ENCODE data around the gene EPHA10.
"Not testable (repeated sequence)": the region's sequence is repeated elsewhere in the genome, so short reads cannot be mapped to it uniquely, and the experiment has no call there.

Gene EPHA10

DNA sequence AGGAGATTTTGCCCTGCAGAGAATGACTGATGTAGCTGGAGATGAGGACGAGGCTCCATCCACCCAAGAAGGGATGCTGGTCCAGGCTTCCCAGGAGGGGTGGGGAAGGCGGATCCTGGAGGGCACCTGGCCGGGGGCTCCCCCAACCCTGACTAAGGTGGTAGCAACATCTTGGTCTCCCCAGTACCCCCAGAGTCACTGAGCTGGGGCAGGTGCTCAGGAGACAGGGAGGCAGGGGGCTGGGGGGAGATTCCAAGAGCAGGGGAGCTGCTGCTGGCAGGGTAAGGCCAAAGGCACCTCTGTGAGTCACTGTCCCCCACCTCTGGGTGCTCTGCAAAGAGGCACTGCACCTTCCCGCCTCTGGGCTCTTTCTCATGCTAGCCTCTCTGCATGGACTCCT is 48.6 kb downstream of the EPHA10 start:
- no peak for DNase-seq (ENCODE audit: low read depth)

DNA sequence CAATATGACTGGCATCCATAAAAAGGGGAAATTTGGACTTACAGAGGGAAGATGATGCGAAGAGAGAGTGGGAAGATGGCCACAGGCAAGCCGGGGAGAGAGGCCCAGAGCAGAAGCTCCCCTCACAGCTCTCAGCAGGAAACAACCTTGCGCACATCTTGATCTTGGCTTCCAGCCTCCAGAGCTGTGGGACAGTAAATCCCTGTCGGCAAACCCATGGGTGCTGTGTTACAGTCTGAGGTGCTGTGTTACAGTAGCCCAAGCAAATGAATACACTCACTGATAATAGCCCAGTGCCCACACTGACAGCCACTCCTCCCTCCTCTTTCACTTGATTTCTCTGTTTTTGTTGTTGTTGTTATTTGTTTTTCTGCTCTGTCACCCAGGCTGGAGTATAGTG is 50.2 kb downstream of the EPHA10 start:
- DNase-seq (ENCODE audit: low read depth), result no peak

DNA sequence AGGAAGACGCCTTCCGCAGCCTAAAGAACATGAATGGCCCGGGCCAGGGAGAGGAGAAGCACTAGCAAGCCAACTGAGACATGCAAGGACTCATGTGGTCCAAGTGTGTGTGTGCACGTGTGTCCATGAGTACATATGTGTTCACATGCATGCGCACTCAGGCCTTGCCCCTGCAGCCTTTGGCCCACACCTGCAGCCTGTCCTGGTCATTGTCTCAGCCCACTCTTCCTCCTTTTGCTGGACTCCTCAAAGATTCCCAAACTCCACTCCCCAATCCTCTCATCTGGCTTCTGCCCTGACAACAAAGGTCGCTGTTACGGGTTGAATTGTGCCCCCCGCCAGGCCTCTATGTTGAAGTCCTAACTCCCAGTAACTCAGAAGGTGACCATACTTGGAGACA is 50.7 kb downstream of the EPHA10 start:
- DNase-seq (ENCODE audit: low read depth), result no peak

DNA sequence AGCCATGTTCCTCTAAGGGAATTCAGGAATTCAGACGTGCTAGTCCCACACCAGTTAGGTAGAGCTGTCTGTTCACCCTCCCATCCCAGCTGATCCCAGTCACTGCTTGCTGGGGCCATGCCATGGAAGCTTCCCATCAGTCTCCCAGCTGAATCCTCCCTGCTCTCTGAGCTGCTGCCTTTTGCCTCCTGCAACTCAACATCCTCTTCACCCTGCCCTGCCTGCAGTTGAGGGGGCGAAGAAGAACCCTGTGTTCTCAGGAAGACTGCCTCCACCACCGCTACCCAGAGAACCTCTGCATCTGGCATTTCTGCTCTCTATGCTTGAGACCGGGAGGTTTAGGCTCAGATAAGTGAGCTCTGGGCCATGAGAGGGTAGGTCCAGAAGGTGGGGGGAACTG is 56.4 kb downstream of the EPHA10 start:
- DNase-seq (ENCODE audit: low read depth), result no peak

DNA sequence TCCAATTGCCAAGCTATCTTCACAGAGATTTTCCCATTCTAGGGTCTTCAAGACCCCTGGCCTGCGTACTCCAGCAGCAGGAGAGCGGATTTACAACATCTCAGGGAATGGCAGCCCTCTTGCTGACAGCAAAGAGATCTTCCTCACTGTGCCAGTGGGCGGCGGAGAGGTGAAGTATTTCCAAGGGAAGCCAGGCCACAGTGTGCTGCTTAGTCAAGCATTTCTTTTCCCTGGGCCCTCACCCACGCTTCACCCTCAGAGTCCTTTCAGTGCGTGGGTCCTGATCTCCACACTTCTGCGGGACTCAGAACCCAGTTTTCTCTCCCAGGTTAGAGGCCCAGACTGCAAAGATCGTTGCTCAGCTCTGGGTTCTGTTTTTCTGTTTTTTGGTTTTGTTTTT is 59.5 kb downstream of the EPHA10 start:
- DNase-seq (ENCODE audit: low read depth), result no peak

DNA sequence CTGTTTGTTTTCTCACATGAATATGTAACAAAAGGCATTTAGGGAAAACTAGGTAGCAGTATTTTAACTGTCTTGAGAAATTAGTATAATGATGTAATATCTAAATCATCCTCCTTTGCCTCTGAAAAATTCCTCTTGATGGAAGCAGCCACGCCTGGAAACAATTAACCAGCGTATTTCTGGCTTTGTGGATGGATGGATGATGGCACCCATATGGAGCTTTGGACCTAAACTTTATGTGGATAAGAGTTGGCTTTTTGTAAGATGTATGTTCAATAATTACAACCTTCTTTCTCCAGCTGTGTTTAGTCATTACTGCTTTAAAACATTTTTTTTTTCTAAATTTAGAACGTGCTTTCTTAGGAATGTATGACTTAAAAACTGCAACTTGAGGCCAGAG is 60.0 kb downstream of the EPHA10 start:
- DNase-seq (ENCODE audit: low read depth), result no peak

DNA sequence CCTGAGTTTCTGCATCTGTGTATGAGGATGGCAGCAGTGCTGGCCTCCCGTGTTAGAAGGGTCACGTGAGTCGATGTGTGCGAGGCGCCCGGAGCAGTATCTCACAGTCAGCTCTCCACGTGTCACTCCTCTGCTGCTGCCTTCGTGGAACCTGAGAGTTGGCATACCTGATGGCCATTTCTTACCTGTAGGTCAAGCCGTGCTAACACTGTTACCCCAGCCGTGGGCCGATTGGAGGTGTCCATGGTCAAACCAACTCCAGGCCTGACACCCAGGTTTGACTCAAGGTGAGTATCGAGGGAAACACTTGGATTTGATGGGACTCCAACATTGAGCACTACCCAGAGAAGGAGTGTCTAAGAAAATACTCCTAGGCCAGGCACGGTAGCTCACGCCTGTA is 61.9 kb downstream of the EPHA10 start:
- no peak for DNase-seq (ENCODE audit: low read depth)

DNA sequence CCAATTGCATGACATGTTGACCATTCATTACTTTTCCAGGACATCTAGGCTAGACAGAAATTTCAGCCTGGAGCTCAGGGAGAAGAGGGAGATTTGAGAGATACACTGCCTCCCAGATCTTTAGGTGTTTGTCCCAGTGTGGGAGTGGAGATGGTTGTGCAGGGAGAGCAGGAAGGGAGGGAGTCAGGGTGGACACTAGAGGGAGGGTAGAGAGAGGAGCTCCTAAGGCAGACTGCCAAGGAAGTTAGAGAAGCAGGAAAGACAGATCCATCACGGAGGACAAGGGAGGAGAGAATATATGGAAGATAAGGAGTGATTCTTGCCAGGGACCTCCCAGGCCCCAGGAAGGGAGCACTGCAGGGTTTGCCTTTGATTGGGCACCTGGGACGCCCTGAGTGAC is 63.9 kb downstream of the EPHA10 start:
- no peak for DNase-seq (ENCODE audit: low read depth)

DNA sequence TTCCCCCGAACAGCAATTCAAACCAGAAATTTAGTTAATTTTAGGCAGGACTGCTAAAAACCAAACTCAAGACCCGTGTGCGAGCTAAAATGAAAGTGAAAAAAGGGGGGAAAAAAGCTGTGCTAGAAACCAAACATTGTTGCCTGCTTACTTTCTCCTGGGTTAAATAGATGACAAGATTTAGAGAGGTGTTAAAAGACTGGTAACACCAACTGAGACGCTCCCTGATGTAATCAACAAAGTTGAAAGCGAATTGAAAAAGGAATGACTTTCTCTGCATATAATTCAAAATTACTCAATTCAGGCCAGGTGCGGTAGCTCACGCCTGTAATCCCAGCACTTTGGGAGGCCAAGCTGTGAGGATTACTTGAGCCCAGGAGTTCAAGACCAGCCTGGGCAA is 65.8 kb downstream of the EPHA10 start:
- no peak for DNase-seq (ENCODE audit: low read depth)

DNA sequence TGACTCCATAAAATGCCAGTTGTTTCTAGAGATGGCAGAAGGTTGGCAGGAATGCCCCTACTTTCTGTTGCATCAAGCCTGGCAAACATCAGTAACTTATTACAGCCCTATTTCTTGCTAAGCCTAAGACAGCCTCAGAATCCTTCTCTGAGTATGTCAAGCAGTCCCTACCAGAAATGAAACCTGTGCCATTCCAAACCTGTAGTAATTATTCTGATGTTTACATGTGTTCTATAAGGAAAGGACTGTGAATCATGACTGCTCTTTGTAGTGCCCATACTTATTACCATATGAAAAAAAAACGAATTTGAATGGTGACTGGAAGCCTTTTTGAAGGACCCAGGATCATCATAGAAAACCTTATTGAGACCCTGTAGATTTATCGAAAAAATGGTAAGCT is 67.2 kb downstream of the EPHA10 start:
- DNase-seq (ENCODE audit: low read depth), result no peak

DNA sequence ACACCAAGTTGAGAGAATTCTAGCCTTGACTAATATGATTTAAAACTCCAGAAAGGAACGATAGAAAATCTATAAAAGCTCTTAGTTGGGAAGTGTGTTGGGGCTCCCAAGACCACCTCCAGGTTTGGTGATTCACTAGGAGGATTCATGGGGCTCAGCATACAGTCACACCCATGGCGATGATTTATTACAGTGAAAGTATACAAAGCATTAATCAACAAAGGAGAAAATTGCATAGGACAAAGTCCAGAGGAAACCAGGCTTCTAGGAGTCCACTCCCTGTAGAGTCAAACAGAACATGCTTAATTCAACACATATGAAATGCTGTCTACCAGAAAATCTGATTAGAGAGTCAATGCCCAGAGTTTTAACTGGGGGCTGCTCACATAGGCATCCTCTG is 67.8 kb downstream of the EPHA10 start:
- DNase-seq (ENCODE audit: low read depth), result no peak

DNA sequence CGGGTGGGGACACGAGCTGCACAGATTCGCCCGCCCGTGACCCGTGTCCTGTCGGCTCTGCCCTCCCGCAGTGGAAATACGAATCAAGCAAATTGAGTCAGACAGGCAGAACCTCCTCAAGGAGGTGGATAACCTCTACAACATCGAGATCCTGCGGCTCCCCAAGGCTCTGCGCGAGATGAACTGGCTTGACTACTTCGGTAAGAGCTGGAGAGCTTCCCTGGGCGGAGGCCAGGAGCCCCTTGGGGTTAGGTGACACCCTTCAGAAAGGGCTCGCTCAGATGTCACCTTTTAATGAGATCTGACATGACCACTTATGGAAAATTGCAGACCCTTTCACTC is 72.1 kb downstream of the EPHA10 start:
- DNase-seq (ENCODE audit: low read depth), result no peak

DNA sequence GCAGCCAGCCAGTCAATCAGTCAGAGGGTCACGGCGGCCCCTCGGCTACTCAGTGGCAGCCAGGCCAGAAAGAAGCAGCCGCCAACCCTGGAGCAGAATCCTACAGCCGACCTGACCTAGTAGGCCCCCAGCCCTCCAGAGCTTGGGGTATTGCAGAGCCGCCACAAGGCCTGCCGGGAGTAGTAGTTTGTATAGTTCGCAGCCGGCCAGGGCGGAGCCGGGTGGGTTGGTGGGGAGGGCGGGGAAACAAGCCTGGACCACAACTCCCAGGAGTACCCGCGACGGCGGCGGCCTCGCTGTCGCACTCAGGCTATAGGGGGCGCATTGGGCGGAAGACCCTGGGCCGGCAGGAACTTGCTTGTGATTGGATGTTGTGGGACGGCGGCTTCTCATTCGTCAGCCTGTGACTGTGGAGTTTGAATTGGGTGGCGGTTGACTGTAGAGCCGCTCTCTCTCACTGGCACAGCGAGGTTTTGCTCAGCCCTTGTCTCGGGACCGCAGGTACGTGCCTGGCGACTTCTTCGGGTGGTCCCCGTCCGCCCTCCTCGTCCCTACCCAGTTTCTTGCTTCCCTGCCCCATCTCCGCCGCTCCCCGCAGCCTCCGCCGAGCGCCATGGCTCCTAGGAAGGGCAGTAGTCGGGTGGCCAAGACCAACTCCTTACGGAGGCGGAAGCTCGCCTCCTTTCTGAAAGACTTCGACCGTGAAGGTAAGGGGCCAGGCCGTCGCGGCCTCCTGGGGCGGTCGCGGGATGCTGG is 72.7 kb downstream of the EPHA10 start, which contains the start of gene CDCA8:
TSS of gene CDCA8 (plus strand) at position 439 of the 756 bp plus-strand sequence. CDS start at position 614, 175 bp downstream.
- peak; percentile 99 for DNase-seq (ENCODE audit: low read depth)

DNA sequence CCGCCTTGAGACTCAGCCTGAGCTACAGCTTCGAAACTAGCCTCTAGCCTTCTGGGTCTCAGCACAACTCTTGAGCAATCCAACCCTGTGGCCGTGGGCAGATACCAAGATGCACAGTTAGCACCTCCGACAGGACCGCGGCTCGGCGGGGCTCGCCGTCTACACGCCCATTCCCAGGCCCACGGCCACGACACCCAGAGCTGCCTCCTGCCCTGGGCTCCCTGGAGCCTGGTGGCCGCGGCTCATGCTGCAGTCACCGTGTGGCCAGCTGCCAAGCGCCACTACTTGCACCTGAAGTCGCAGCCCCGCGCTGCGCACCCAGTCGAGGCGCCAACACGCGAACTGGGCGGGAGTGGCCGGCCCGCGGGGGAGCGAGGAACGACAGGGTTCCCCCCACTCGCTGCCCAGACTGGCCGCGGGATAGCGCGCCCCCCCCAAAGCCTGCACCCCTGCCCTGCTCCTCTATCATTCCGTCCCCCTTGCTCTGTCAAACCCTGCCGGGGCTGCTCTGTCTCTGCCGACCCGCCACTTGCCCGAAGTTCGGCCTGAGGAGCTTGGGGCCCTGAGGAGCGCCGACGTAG is 73.3 kb downstream of the EPHA10 start:
- peak; percentile 27 for DNase-seq (ENCODE audit: low read depth)

DNA sequence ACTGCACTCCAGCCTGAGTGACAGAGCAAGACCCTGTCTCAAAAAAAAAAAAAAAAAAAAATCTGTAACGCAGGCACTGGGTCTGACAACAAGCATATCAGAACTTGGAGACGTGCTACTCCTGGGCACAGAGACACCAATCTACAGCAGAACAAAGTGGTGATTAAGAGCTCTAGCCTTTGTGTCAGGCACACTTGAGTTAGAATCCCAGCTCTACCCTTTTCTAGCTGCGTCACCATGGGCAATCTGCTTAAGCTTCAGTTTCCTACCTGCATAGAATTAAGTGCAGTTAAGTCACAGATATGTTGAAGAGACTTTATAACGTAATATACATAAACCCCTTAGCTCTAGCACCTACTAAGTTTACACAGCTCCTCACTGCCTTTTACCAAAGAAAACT is 76.0 kb downstream of the EPHA10 start:
- no peak for DNase-seq (ENCODE audit: low read depth)

DNA sequence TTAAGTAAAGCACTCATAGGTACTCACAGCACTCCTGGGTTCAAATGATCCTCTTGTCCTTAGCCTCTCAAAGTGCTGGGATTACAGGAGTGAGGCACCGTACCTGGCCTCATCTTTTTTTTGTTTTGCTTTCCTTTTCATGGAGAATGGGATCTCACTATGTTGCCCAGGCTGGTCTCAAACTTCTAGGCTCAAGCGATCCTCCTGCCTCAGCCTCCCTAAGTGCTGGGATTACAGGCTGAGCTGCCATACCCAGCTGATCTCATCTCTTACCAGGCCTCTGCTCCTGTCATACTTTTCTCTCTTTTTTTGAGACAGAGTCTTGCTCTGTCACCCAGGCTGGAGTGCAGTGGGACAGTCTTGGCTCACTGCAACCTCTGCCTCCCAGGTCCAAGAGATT is 77.2 kb downstream of the EPHA10 start:
- not testable (repeated sequence) for DNase-seq (ENCODE audit: low read depth)

DNA sequence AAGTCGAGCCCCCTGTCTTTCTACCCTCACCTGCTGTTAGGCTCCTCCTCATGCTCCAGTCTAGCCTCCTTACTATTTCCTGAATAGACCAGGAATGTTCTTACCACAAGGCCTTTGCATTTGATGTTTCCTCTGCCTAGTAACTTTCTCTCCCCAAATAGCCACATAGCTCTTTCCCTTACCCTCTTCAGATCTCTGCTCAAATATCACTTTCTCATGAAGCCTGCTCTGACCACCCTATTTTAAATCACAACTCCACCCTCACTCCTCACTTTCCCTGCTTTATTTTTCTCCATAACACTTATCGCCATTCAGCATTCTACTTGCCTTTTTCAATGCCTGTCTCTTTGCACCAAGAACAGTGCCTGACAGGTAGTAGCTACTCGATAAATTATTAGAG is 79.2 kb downstream of the EPHA10 start:
- no peak for DNase-seq (ENCODE audit: low read depth)

DNA sequence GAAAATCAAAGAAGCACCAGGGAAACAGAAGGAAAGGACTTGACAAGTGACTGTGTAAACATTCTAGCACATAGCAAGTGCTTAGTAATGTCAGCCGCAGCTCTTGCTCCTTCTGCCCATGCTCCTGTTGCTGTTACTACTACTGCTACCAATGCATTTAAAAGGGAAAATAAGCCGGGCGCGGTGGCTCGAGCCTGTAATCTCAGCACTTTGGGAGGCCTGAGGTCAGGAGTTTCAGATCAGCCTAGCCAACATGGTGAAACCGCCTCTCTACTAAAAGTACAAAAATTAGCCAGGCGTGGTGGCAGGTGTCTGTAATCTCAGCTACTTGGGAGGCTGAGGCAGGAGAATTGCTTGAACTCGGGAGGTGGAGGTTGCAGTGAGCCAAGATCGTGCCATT is 80.7 kb downstream of the EPHA10 start:
- DNase-seq (ENCODE audit: low read depth), result not testable (repeated sequence)

DNA sequence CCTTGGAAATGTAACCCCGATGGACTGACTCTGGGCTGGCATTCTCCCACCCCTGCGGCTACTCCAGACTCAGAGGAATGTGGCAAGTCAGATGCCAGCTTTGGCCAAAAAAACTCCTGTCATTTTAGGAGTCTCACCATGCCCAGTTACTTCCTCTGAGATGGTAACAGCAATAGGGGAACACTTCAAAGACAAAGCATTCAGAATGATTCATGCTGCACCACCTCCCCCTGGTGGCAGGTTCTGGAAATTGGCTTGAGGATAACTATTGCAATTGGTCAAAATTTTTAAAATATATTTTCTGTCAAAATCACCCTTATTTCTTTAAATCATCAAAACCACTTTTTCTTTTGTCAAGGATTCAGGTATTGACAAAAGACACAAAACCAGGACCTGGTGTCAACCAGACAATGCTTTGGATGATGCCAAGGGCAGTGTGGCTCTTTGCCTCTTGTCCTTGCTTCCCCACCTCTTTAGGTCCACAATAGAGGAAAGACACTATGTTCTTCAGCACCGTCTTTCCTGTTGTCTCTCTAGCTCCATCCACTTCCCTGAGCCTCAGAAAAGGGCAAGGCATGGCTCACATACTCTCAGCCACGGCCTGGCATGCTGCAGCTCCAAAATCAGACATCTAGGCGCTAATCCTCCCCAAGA is 82.5 kb downstream of the EPHA10 start:
- peak; percentile 64 for DNase-seq (ENCODE audit: low read depth)

DNA sequence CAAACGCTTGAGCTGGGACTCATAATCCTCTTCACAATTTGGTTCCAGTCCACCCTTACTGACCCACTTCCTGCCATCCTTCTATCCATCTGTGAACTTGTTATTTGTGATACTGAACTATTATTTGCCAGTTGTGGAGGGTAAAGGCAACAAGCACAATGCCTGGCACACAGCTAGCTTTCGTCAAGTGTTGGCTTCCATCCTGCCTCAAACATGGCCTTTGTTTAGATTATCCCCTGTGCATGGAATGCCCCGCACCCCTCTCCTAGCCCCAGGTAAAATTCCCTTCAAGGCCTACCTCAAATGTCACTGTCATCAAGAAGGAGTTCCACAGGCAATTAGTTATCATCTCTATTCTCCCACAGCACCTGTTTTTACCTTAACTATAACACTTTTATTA is 84.0 kb downstream of the EPHA10 start:
- DNase-seq (ENCODE audit: low read depth), result no peak

DNA sequence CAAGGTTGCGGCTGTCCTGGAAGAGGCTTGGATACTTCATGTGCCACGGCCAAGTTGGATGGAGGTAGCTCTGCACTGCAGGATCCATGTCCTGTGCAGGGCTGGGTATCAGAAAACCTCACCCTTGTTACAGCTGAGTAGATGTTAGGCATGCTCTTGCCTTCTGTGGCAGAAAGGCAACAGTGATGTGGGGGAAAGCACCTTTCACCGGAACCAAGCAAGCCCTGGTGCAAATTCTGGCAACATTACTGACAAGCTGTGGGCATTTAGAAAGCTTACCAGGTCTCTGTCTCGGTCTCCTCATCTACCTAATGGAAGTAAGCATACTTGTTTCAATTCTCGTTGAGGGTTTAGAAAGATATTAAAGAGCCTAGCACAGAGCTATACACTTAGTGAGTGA is 87.1 kb downstream of the EPHA10 start:
- no peak for DNase-seq (ENCODE audit: low read depth)

DNA sequence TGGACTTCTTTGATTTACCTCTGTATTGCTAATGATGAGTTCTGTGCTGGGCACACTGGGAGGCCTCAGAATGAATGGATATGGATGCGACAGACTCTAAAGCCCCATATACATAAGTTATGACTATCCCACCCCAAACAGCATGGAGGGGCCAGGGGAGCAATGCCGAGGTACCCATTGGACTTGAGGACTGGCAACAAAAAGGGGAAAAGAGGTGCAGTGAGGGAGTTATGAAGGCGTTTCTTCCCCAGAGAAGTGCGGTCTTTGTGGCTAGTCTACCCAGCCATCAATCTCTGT is 87.8 kb downstream of the EPHA10 start:
- no peak for DNase-seq (ENCODE audit: low read depth)

DNA sequence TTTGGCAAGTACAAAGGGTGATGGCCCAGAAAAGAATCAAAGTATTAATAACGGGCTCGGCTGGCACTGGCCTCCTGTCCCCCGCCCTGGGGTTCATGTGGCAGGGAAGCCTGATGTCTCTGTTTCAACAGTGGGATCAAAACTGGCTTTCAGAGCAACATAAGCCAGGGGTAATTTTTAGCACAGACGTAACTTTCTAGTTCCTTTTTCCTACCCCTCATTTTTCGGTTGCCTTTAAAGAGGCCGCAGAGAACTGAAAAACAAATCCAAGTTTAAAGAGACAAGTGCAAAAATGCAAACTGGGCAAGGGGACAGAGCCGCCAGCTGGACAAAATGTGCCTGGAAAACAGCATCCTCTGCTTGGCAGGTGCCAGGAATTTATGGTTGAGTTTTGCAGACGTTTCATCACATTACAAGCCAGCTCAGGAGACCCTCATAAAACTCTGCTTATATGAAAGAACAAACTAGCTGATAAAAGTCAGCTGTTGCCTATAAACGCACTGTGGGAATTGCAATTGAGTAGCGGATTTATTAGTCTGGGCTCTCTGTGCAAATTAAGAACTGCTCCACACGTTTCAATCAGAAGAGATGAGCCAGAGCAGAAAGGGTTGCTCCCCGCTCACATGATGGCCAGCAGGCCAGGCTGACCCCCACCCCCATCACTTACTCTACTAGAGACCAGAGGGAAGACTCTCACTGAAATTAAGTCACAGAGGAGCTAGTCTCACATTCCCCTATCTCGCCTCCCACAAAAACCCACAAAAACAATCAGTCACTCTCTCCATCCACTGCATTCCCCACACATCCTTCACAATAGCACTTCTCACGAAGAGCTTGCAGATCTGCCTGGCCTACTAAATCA is 88.4 kb downstream of the EPHA10 start:
- DNase-seq (ENCODE audit: low read depth), result no peak

Data from activated T-cell treated with anti-CD3 and anti-CD28 coated beads for 48 hours (primary cell).